Muscle of arm (tissue), 12 donors: ENCODE data around the gene IL1RAPL1. TPM values are rescaled to one million over a fixed set of nuclear protein-coding genes. Genes with fewer than 3 reads are reported as not detected.
"Not testable (repeated sequence)": the region's sequence is repeated elsewhere in the genome, so short reads cannot be mapped to it uniquely, and the experiment has no call there.

Experiments used
- DNase-seq: peaks from one replicate; pipeline ENCODE4 v3.0.0-alpha.2; 2013
- polyA plus RNA-seq, 12 donors: library from polyadenylated mRNA; unstranded; fragments of 120-200 nt; gene quantifications; one replicate each; pipeline ENCODE4 v1.2.1, GENCODE V29; 2013; ENCODE audit not compliant: insufficient read length in 12 of 12

Gene IL1RAPL1
- polyA plus RNA-seq, 12 donors, result 0.49 to 1.6 (median 1.2) TPM; not detected in 2

GRCh38 chrX:29107231-29107630 is 520.0 kb downstream of the IL1RAPL1 start:
- no peak for DNase-seq

GRCh38 chrX:29110041-29110440 is 522.8 kb downstream of the IL1RAPL1 start:
- no peak for DNase-seq

GRCh38 chrX:29113221-29113620 is 526.0 kb downstream of the IL1RAPL1 start:
- DNase-seq, result no peak

- not testable (repeated sequence) for DNase-seq
These were observed 535.6 kb downstream of the IL1RAPL1 start for GRCh38 chrX:29122817-29123216.

- DNase-seq, result no peak
These were observed 543.7 kb downstream of the IL1RAPL1 start for GRCh38 chrX:29130905-29131304.

- no peak for DNase-seq
These were observed 549.7 kb downstream of the IL1RAPL1 start for GRCh38 chrX:29136904-29137303.

GRCh38 chrX:29138003-29138402 is 550.8 kb downstream of the IL1RAPL1 start:
- DNase-seq, result no peak

- no peak for DNase-seq
These were observed 556.1 kb downstream of the IL1RAPL1 start for GRCh38 chrX:29143356-29143755.

- no peak for DNase-seq
These were observed 556.5 kb downstream of the IL1RAPL1 start for GRCh38 chrX:29143756-29144155.

- no peak for DNase-seq
These were observed 558.1 kb downstream of the IL1RAPL1 start for GRCh38 chrX:29145316-29145715.

- no peak for DNase-seq
These were observed 561.3 kb downstream of the IL1RAPL1 start for GRCh38 chrX:29148511-29148910.

- DNase-seq, result no peak
These were observed 568.0 kb downstream of the IL1RAPL1 start for GRCh38 chrX:29155286-29155685.

- DNase-seq, result no peak
These were observed 585.6 kb downstream of the IL1RAPL1 start for GRCh38 chrX:29172880-29173279.

- DNase-seq, result no peak
These were observed 600.0 kb downstream of the IL1RAPL1 start for GRCh38 chrX:29187264-29187663.

- DNase-seq, result no peak
These were observed 609.3 kb downstream of the IL1RAPL1 start for GRCh38 chrX:29196501-29196900.

- no peak for DNase-seq
These were observed 628.0 kb downstream of the IL1RAPL1 start for GRCh38 chrX:29215251-29215650.

GRCh38 chrX:29225670-29226069 is 638.4 kb downstream of the IL1RAPL1 start:
- DNase-seq, result no peak

- DNase-seq, result no peak
These were observed 642.6 kb downstream of the IL1RAPL1 start for GRCh38 chrX:29229802-29230201.

- no peak for DNase-seq
These were observed 644.6 kb downstream of the IL1RAPL1 start for GRCh38 chrX:29231800-29232199.

GRCh38 chrX:29233592-29234183 is 646.4 kb downstream of the IL1RAPL1 start:
- no peak for DNase-seq

- no peak for DNase-seq
These were observed 650.7 kb downstream of the IL1RAPL1 start for GRCh38 chrX:29237972-29238371.

- DNase-seq, result no peak
These were observed 654.6 kb downstream of the IL1RAPL1 start for GRCh38 chrX:29241809-29242208.

GRCh38 chrX:29242856-29243255 is 655.6 kb downstream of the IL1RAPL1 start:
- no peak for DNase-seq

- DNase-seq, result no peak
These were observed 656.7 kb downstream of the IL1RAPL1 start for GRCh38 chrX:29243942-29244341.
